NCI-H345 treated with DMSO at 0.1 percent for 48 hours (cell line): ENCODE data around the gene SPZ1.
"Not testable (repeated sequence)": the region's sequence is repeated elsewhere in the genome, so short reads cannot be mapped to it uniquely, and the experiment has no call there.

ENCODE experiments used
- DNase-seq: peaks from one replicate; lab custom pipeline; 2025; ENCODE audit not compliant: unreplicated experiment; lab: John Stamatoyannopoulos, UW

Gene SPZ1

GRCh38 chr5:80319702-80320101, at the start of gene SPZ1:
SPZ1 (plus strand) TSS chr5:80320002; CDS start chr5:80320216, 214 bp downstream.
- no peak for DNase-seq

- DNase-seq, result not testable (repeated sequence)
These were observed 49.3 kb upstream of the SPZ1 start for GRCh38 chr5:80270543-80270942.

- no peak for DNase-seq
These were observed 44.5 kb upstream of the SPZ1 start for GRCh38 chr5:80275347-80275746.

- DNase-seq, result no peak
These were observed 43.6 kb upstream of the SPZ1 start for GRCh38 chr5:80276186-80276585.

- DNase-seq, result no peak
These were observed 42.6 kb upstream of the SPZ1 start for GRCh38 chr5:80277191-80277590.

GRCh38 chr5:80282054-80282453, 37.7 kb upstream of the SPZ1 start:
- DNase-seq, result no peak

- DNase-seq, result no peak
These were observed 36.4 kb upstream of the SPZ1 start for GRCh38 chr5:80283360-80283759.

GRCh38 chr5:80284720-80285119, 35.1 kb upstream of the SPZ1 start:
- no peak for DNase-seq

GRCh38 chr5:80288177-80288576, 31.6 kb upstream of the SPZ1 start:
- DNase-seq, result no peak

- no peak for DNase-seq
These were observed 30.5 kb upstream of the SPZ1 start for GRCh38 chr5:80289320-80289719.

- DNase-seq, result no peak
These were observed 28.0 kb upstream of the SPZ1 start for GRCh38 chr5:80291761-80292160.

- no peak for DNase-seq
These were observed 23.7 kb upstream of the SPZ1 start for GRCh38 chr5:80296121-80296520.

- no peak for DNase-seq
These were observed 20.2 kb upstream of the SPZ1 start for GRCh38 chr5:80299601-80300000.

GRCh38 chr5:80300125-80300524, 19.7 kb upstream of the SPZ1 start:
- DNase-seq, result no peak

GRCh38 chr5:80300796-80301195, 19.0 kb upstream of the SPZ1 start:
- not testable (repeated sequence) for DNase-seq

- DNase-seq, result not testable (repeated sequence)
These were observed 18.5 kb upstream of the SPZ1 start for GRCh38 chr5:80301342-80301741.

GRCh38 chr5:80302636-80303035, 17.2 kb upstream of the SPZ1 start:
- no peak for DNase-seq

GRCh38 chr5:80308526-80308925, 11.3 kb upstream of the SPZ1 start:
- DNase-seq, result no peak

GRCh38 chr5:80309871-80310665, 9.7 kb upstream of the SPZ1 start:
- DNase-seq, result no peak

- no peak for DNase-seq
These were observed 4.6 kb upstream of the SPZ1 start for GRCh38 chr5:80315244-80315643.

GRCh38 chr5:80318212-80318611, 1.6 kb upstream of the SPZ1 start:
- DNase-seq, result no peak

- DNase-seq, result no peak
These were observed 5.1 kb downstream of the SPZ1 start for GRCh38 chr5:80324912-80325311.

GRCh38 chr5:80326468-80326867, 6.7 kb downstream of the SPZ1 start:
- no peak for DNase-seq
